Fibroblast of upper back skin (primary cell): ENCODE data around the gene FUCA2.
"Not testable (repeated sequence)": the region's sequence is repeated elsewhere in the genome, so short reads cannot be mapped to it uniquely, and the experiment has no call there.

Source experiments
- DNase-seq: peaks from one replicate; pipeline ENCODE4 v3.0.0-alpha.2; 2013

FUCA2 gene

DNA sequence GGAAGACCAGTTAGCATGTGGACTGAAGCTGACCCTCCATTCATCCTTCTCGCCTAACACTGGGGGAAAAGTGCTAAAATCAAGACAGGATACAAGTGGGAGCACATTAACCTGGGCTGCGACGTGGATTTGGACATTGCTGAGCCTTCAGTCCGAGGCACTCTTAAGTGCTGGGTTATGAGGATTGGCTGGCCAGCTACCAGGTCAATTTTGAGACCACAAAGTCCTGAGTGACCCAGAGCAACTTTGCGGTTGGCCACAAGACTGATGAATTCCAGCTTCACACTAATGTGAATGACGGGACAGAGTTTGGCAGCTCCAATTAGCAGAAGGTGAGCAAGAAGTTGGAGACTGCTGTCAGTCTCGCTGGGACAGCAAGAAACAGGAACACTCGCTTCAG, 20.7 kb downstream of the FUCA2 start:
- no peak for DNase-seq

DNA sequence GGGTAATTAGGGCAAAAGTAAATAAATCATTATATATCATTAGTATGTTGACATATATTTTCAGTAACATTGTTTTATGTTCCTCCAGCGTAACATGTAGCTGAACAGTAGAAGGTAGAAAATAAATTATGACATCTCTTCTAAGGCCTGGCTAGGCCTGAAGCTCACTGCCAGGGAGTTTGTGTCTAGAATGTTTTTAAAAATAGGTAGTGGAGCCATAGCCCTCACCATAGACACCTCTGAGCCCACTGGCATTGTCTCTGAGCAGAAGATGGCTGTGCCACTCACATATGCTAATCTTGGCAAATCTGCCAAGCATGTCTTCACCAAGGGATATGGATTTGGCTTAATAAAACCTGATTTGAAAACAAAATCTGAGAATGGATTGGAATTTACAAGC, 21.3 kb downstream of the FUCA2 start:
- no peak for DNase-seq

DNA sequence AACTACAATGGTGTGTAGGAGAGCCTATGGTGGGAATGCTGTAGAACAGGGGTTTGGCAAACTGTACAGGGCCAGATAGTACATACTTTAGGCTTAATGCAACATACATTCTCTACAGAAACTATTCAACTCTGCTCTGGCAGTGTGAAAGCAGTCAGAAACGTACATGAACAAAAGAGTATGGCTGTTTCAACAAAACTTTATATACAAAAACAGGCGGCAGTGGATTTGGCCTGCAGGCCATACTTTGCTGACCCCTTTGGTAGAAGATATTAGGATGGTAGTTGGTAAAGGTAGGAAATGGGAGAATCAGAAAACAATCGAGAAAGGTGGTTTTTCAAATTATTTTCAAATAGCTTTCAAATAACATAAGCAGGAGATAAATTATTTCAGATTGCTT, 24.8 kb downstream of the FUCA2 start:
- DNase-seq = no peak

DNA sequence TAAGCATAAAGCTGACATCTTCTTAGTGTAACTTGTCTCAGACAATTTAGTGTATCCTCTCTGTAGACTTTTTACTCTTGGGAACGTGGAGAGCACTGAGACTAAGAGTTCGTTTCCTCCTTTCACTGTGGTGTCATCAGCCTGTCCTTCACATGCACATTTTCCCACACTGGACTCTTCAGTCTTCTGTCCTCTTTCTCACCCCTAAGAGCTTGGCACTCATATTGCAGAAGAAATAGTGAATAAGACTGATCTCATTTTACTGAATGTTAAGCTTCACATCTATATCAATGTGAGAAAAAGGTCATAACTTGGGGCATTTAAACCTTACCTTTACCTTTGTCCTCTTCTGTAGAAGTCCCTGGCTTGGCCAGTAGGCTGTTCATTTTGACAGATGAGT, 25.6 kb downstream of the FUCA2 start:
- DNase-seq = no peak

DNA sequence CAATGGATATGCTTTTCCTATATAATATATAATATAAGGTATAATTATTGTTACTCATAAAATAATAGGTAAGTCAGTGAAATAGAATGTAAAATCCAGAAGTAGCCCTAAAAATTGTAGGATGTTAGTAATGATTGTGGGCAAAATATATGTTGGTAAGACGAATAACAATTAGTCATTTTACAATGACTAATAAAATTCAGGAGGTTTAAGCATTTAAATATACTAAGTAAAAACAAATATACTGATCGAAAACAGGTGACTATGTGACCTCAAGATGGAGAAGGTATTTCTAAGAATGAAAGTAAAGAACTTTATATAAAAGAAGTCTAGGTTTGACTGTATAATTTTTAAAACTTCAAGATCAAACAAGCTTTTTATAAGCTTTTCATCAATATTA, 28.9 kb downstream of the FUCA2 start:
- peak; percentile 8 for DNase-seq

DNA sequence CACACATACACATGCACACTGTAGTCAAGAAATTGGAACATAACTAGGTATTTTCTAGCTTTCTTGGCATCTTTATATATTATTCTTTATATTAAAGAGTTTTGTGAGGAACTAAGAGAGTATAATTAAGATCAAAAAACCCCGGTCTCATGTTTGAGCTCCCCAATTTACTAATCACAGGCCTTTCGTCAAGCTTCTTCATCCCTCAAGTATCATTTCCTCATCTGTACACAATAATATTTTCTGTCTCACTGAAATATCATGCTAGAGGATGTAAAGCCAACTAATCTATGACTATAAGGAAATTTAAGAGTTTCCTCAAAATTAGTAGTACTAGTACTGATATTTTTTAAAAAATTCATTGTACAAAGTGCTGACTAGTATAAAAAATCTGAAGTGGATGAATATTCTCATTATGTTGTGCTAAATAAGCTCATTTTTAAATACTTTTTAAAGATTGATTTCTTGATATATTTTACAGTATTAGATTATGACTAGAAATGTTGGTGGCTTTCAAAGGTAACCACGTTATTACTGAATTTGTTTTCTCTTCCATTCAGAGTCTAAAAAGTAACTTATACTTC, 32.9 kb downstream of the FUCA2 start:
- no peak for DNase-seq

DNA sequence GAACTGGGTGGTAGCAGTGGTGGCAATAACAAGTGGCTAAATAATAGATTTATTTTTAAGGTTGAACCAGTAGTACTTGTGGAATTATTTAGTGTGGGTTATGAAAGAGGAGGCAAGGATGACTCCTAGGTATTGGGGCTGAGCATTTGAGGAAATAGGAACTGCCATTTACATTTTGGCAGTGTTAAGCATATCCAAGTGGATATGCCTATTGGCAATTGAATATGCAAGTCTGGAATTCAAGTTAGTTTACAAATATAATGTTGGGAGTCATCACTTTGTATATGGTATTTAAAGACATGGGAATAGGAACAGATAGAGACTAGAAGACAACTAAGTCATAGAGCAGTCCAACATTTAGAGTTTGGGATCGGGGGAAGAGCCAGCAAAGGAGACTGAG, 35.0 kb downstream of the FUCA2 start:
- DNase-seq = no peak

DNA sequence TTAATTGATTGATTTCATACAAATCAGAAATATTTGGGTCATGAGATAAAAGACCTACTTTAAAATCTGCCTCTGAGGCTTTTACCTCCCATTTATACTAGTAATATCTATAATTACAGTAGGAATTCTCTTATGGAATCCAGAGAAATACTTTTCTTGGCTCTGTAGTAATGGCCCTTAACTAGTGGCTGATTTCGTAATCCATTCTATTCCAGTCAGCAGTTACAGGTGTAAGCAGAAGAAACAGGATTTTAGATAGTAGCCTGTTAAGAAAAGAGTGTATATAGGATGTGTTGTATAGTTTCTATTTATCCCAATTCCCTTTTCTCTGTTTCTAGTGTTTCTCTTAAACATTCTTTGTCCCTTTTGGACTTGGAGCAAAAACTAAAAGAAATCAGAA, 39.7 kb downstream of the FUCA2 start:
- DNase-seq = no peak

DNA sequence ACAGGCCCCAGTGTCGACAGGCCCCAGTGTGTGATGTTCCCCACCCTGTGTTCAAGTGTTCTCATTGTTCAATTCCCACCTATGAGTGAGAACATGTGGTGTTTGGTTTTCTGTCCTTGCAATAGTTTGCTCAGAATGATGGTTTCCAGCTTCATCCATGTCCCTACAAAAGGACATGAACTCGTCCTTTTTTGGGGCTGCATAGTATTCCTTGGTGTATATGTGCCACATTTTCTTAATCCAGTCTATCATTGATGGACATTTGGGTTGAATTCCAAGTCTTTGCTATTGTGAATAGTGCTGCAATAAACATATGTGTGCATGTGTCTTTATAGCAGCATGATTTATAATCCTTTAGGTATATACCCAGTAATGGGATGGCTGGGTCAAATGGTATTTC, 42.7 kb downstream of the FUCA2 start:
- not testable (repeated sequence) for DNase-seq

DNA sequence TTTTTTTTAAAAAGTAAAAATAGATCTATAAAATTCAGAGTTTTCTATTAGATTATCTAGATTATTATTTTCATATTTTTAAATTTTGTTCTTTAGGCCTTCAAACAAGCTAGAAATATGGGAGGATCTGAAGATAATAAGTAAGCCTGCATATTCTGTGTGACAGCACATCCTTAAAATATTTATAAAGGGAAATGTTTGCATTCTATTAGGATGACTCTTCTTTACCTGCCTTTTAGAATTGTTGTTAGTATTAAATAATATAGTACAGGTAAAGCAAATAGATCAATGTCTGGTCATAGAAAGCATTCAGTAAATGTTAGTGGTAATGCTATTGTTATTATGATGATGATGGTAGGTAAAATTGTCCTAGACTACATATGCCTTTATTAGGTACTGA, 43.5 kb downstream of the FUCA2 start:
- DNase-seq = no peak

DNA sequence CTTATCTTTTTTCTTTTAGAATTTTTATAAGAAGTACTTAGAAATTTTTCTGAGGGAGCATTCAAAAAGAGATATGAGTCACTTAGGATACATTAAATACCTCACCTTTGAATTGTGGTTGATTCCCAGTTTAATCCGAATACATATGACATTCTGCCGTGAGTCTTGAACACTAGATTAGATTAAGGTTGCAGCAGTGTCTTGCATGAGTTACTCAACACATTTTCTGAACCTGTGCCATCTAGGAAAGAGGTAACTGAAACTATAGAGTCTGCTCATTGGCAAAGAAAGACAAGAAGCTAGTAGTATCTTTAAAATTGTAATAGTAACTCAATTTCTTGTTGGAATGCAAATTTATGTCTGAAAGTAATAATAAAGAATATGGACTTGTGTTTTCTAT, 46.0 kb downstream of the FUCA2 start:
- DNase-seq = no peak

DNA sequence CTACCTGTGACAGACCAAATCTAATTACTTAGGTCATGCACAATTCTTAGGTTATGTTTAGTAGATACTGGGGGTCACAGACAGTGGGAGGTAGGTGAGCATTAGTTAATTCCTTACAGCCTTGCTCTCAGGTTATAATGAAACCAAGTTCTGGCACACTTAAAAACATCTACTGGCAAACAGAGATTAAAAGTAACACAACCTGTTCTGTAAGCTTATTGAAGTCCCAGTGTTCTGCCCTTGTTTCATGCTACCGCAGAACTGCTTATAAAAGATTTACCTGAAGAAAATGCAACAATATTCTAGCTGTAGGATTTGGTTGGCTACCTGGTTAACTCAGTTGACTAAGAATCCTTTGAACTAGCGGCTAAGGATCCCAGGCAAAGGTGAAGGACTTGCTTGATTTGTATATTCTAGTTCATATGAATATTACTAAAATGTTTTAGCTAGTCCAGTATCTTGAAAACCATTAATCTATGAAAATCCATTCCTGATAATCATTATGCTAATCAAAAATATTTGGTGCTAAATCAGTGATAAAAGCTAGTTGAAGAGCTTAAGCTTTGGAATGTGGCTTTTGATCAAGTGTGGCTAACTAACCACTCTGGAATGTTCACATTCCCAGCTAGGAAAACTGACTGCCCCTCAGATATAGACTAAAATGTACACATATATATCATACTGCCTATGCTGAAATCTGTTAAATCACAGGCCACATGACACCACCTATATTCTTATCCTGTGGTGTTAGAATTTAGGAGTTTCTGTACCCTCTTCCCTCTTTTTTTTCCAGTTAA, 53.8 kb downstream of the FUCA2 start:
- DNase-seq = peak; percentile 61

DNA sequence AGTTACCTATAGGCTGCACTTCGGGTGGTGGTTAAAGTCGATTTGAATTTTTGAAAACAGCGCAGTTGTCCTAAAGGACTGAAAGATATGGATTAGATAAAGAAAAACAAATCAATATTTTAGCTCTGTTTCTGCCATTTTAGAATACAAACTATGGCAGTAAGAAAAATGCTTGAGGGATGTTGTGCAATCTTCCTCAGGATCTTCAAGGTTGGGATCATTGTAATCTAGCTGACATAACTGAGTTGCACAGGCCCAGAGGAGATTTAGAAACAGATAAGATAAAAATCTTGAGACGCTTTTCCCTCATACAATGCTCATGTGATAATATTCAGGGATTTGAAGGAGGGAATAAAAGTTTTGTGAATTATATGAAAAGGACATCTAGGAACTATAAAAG, 60.0 kb downstream of the FUCA2 start:
- no peak for DNase-seq

DNA sequence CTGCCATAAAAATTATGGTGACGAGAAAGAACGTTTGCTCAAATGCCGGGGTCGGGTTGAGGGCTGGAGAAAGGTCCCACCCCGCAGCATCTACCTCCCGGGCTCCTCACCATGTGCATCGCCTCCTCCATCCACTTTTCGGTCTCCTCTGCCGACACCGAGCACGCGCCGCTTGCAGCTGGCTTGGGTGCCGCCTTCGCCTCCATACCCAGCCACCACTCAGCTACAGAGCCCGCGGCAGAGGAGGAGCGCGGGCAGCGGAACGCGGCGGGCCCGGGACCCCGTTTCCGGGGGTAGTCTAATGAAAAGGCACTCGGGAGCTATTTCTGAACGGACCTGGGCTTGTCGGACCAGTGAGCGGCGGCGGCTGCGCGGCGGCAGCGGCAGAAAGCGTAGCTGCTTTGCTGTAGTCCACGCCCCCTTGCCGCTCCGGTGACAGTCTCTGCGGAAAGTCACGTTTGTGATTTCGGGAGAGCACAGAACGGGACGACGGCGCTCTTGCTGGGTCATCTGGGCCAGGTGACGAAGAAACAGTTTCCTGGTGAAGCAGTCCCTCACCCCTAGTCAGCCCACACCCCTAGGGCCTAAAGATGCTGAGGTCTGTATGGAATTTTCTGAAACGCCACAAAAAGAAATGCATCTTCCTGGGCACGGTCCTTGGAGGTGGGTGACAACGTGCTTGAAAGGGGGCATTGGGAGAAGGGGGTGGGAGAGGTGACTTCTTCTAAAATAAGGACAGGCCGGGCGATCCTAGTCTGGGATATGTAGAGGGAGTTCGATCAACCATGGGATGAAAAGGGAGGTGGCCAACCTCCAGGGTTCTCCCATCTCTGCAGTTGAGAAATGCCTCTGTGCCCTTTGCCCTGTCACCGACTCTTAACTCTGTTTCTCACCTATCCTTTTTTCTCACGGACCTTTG, 60.8 kb downstream of the FUCA2 start, which contains the start of the genes ADAT2 and PEX3:
Gene ADAT2, minus strand, starts transcription at position 243 of the 919 bp plus-strand sequence. Its CDS starts 37 bp downstream, at position 206.
Gene PEX3, plus strand, starts transcription at position 353 of the 919 bp plus-strand sequence. Its CDS starts 238 bp downstream, at position 591.
- peak; percentile 93 for DNase-seq

DNA sequence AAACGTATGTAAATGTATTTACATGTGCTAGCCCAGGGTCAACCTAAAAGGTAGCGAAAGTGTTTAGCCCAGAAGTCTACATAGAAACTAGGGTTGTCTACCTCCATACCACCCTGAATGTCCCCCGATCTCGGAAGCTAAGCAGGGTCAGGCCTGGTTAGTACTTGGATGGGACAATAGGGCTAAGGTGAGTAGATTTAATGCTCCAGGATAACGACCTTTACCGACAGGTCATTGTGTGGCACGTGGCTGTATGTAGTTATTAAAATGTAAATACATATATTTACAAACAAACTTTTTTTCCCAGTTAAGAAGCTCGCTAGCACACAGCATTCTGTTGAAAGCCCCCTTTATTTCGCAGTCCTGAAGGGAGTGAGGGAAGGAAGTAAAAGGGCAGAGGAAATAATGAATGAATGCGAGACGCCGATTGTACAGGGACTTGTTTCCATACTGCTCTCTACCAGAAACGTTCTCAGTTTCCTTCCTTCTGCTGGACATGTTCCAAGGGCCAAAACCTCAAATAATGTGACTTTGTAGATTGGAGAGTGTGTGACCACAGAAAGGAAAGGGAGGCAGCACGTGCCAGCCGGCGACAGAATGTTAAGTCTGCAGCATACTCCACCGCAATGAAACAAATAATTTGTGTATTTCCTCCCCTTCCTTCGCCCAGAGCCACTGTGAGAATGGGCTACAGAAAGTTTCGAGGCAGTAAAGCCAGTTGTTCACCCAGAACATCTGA, 61.6 kb downstream of the FUCA2 start:
- DNase-seq = peak; percentile 31

DNA sequence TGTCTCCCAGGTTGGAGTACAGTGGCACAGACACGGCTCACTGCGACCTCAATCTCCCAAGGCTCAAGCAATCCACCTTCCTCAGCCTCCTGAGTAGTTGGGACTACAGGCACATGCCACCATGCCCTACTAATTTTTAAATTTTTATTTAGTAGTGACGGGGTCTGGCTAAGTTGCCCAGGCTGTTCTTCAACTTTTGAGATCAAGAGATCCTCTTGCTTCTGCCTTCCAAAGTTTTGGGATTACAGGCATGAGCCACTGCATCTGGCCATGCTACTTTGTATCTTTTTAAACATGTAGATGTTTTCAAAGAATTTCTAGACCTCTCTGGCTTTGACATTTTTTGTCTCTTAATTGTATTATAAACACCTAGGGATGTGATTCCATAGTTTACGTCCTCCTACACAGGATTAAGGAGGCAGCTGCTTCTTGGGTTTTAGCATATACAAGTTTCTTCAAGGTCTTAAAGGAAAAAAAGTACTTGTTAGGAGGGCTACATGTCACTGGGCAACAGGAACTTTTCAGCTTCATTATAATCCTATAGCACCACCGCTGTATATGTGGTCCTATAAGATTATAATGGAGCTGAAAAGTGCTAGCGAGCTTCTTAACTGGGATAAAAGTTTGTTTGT, 62.3 kb downstream of the FUCA2 start:
- DNase-seq = no peak

DNA sequence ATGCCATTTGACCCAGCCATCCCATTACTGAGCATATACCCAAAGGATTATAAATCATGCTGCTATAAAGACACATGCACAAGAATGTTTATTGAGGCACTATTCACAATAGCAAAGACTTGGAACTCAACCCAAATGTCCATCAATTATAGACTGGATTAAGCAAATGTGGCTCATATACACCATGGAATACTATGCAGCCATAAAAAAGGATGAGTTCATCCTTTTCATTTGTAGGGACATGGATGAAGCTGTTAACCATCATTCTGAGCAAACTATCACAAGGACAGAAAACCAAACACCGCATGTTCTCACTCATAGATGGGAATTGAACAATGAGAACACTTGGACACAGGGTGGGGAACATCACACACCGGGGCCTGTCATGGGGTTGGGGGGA, 63.7 kb downstream of the FUCA2 start:
- not testable (repeated sequence) for DNase-seq
